ENCODE results near the gene EHMT1. TPM values are rescaled to one million over a fixed set of nuclear protein-coding genes. Genes with fewer than 3 reads are reported as not detected.

EHMT1 gene
- total and polyA plus RNA-seq, 2 of the 8 experiments (the other 6 are each of a cell fraction or from before 2014, with no cell fraction given): 95.7 to 163 TPM

GRCh38 chr9:137748311-137748710 is 129.5 kb downstream of the EHMT1 start (continued):
- no peak for TF ChIP-seq CHD7 (IDR thresholded peaks at IDR 0.05; ENCODE audit: insufficient replicate concordance, low read length)
- TF ChIP-seq CTBP2 (IDR thresholded peaks at IDR 0.05; ENCODE audit: borderline replicate concordance, insufficient read depth, insufficient read length, low read length): no peak
- TF ChIP-seq RAD21 (IDR thresholded peaks at IDR 0.05 in 1 of 2, conservative IDR thresholded peaks at IDR 0.05 in 1 of 2; ENCODE audit: low read depth in 2 of 2, low read length in 2 of 2): no peak
- TF ChIP-seq KDM1A (IDR thresholded peaks at IDR 0.05; ENCODE audit: borderline replicate concordance, low read length): no peak
- no peak for TF ChIP-seq TEAD4 (IDR thresholded peaks at IDR 0.05; ENCODE audit: low read depth, low read length)
- TF ChIP-seq CHD1 (IDR thresholded peaks at IDR 0.05; ENCODE audit: low read depth, low read length): no peak
- no peak for TF ChIP-seq GABPA (IDR thresholded peaks at IDR 0.05; ENCODE audit: borderline replicate concordance, insufficient read depth, low read length)
- no peak for TF ChIP-seq GTF2F1 (IDR thresholded peaks at IDR 0.05; ENCODE audit: borderline replicate concordance, low read depth, low read length)
- TF ChIP-seq SIX5 (IDR thresholded peaks at IDR 0.05; ENCODE audit: low read depth, low read length): no peak
- TF ChIP-seq KDM4A (IDR thresholded peaks at IDR 0.05; ENCODE audit: low read depth, low read length, severe bottlenecking): no peak
- TF ChIP-seq ASH2L (IDR thresholded peaks at IDR 0.05; ENCODE audit: low read length): no peak
- no peak for TF ChIP-seq POU5F1 (IDR thresholded peaks at IDR 0.05; ENCODE audit: low read depth, low read length)

All from H1 (cell line).